ENCODE data around the gene HID1. TPM values are rescaled to one million over a fixed set of nuclear protein-coding genes. Genes with fewer than 3 reads are reported as not detected.

HID1 gene
- total RNA-seq, 5 donors from 2014 or later (not counting 1 experiment from before 2014, with no cell fraction given): 12.7 to 21.0 (median 14.5) TPM

DNA sequence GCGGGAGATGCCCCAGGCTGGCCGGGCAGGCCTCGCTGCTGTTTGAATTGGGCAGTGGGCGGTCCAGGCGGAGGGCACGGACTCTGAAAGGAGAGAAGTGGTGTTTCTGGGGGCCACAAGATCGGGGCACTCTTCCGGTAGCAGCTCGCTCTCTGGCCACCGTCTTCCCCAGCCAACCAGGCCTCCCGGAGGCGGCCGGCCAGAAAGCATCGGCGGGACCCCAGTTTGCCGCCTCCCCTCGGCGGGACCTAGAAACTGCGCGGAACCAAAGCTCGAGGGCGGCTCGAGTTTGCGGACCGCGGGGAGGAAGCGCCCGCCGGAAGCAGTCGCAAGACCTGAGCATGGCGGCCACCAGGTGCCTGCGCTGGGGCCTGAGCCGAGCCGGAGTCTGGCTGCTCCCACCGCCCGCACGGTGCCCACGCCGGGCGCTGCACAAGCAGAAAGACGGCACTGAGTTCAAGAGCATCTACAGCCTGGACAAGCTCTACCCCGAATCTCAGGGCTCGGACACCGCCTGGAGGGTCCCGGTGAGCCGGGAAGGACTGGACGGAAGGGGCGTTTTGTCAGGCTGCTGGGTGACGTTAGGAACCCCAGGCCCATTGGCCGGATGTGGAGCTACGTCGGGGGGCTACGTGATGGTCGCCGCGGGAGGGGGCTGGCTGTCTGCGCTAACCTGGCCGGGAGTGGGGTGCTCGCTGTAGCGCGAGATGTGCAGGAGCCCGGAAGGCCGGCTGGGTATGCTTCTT, 40.0 kb upstream of the HID1 start, which contains the start of gene MRPL58:
TSS of gene MRPL58 (plus strand) at position 325 of the 746 bp plus-strand sequence. CDS start at position 342, 17 bp downstream.
- H3K36me3 ChIP-seq (ENCODE audit: control insufficient read depth in 2 of 2, extremely low read depth in 1 of 2, insufficient read depth in 1 of 2, low read length in 1 of 2): peaks cover 0 to 8% of the 10 kb centered on the region in 2 donors
- Mint-ChIP-seq H3K27me3 (no peaks in the 10 kb centered on the region), H3K4me3 (peak within 1 kb of the TSS; percentile 92 to 94 (median 93)), H3K27ac (peak within 1 kb of the TSS; percentile 85 to 86), H3K4me1 (peaks cover 33 to 39% (median 39%) of the 10 kb centered on the region in 3 donors), H3K9me3 (no peaks in the 10 kb centered on the region), H3K36me3 (peaks cover 10% of the 10 kb centered on the region)
- ATAC-seq (replicated peaks in 1 of 4) (peak; percentile 94 to 98 (median 96)), DNase-seq (peak; percentile 56 to 87 (median 73))
- peak within 1 kb of the TSS; percentile 67 to 94 for H3K4me3 ChIP-seq (ENCODE audit: control insufficient read depth in 1 of 2, extremely low read depth in 1 of 2, low read length in 1 of 2)
- H3K9me3 ChIP-seq: no peaks in the 10 kb centered on the region
- peak within 1 kb of the TSS; percentile 72 for H3K27ac ChIP-seq (ENCODE audit: low read length)
- H3K4me1 ChIP-seq (ENCODE audit: control insufficient read depth in 1 of 2, extremely low read depth in 1 of 2, insufficient read depth in 2 of 2, low read length in 2 of 2): peaks cover 6 to 20% of the 10 kb centered on the region in 2 experiments
- CTCF ChIA-PET: interaction anchor here (0.7 to 4.1 kb wide), 14 partner anchors 19 to 189 kb away, joined by 3 to 46 read pairs (median 4); partner anchors contain the start of genes CDR2L (in 1 of the 2), HID1 (in 1 of the 2) and KCTD2 (in 1 of the 2)
- POLR2A ChIA-PET: interaction anchor here in 1 of 2 donors (0.5 to 1.3 kb wide), 3 partner anchors 8 to 50 kb away, joined by 3 to 8 read pairs (median 3); no protein-coding TSS in a partner anchor
- peaks cover 0 to 4% of the 10 kb centered on the region in 2 experiments for H3K27me3 ChIP-seq (replicated peaks in 1 of 2; ENCODE audit: control insufficient read depth in 2 of 2, extremely low read depth in 1 of 2, insufficient read depth in 2 of 2, low read length in 1 of 2)
- WGBS (ENCODE audit: insufficient coverage): 3% methylated on average over 60 of the region's 63 CpGs

DNA sequence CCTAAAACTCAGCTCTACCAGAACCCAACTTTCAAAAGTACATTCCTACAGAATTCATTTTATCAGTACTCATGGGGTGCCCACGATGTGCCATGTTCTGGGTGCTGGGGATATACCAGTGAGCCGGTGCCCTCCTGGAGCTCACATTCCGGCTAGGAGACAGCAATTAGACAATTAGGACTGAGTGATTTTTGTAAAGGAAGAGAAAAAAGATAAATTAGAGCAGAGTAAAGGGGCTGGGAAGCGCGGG, 39.5 kb upstream of the HID1 start:
- Histone ChIP-seq H3K27ac (ENCODE audit: low read length) (peak overlapping the region; percentile 72), H3K4me3 (ENCODE audit: control insufficient read depth in 1 of 2, extremely low read depth in 1 of 2, low read length in 1 of 2) (peak overlapping the region; percentile 67 to 94), H3K4me1 (ENCODE audit: control insufficient read depth in 1 of 2, extremely low read depth in 1 of 2, insufficient read depth in 2 of 2, low read length in 2 of 2) (peaks cover 6 to 20% of the 10 kb centered on the region in 2 experiments), H3K9me3 (no peaks in the 10 kb centered on the region), H3K27me3 (replicated peaks in 1 of 2; ENCODE audit: control insufficient read depth in 2 of 2, extremely low read depth in 1 of 2, insufficient read depth in 2 of 2, low read length in 1 of 2) (peaks cover 0 to 6% of the 10 kb centered on the region in 2 experiments), H3K36me3 (ENCODE audit: control insufficient read depth in 2 of 2, extremely low read depth in 1 of 2, insufficient read depth in 1 of 2, low read length in 1 of 2) (peaks cover 0 to 8% of the 10 kb centered on the region in 2 donors)
- ATAC-seq (replicated peaks in 1 of 4) (no peak), DNase-seq (peak in 1 of 35 experiments; percentile 25)
- Mint-ChIP-seq H3K4me3 (peak overlapping the region; percentile 92 to 94 (median 93)), H3K27me3 (no peaks in the 10 kb centered on the region), H3K9me3 (no peaks in the 10 kb centered on the region), H3K27ac (peak overlapping the region; percentile 85 to 86), H3K4me1 (peaks cover 33 to 39% (median 39%) of the 10 kb centered on the region in 3 donors), H3K36me3 (peaks cover 10% of the 10 kb centered on the region)
- ChIA-PET CTCF (interaction anchor here (0.6 to 4.1 kb wide), 13 partner anchors 10 to 102 kb away, joined by 3 to 46 read pairs (median 3); partner anchors contain the start of genes CDR2L (in 1 of the 2), HID1 (in 1 of the 2) and KCTD2 (in 1 of the 2)), POLR2A (interaction anchor here in 1 of 2 donors (1.3 kb wide), 1 partner anchor 13 kb away, joined by 3 read pairs; no protein-coding TSS in a partner anchor)
- WGBS (ENCODE audit: insufficient coverage): 100% methylated on average over 3 of the region's 5 CpGs

DNA sequence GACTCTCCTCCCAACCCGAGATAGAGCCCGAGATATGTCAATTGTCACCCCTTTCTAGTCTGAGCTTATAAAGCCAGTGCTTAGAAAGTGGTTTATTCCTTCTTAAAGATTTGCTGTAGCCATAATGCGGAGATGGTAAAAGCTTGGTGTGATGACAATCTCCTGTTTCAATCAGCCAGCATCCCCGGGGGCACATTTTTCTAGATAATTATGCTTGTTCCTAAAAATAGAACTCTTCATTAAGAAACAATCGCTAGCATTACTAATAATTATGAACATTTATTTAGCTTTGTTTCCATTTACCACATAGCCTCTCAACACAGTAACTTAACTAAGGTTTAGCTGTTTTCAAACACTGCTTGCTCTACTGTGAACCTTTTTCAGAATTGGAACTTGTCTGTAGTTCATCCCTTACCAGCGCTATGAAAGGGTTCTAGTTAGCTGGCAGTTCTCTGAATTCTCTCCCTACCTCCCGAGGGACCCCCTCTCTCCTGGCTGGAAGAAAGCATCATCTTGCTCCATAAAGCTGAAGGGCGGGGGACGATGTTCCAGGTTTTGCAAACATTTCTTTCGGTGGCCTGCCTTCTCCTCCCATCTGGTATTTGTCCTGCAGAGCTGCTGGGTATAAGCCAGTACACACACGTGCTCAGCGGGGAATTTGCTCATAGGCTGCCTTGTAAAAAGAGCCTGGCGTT, 39.0 kb upstream of the HID1 start:
- H3K36me3 Mint-ChIP-seq: peaks cover 7% of the 10 kb centered on the region
- peaks cover 0 to 4% of the 10 kb centered on the region in 2 donors for H3K36me3 ChIP-seq (ENCODE audit: control insufficient read depth in 2 of 2, extremely low read depth in 1 of 2, insufficient read depth in 1 of 2, low read length in 1 of 2)
- DNase-seq: no peak
- peaks cover 33 to 36% (median 36%) of the 10 kb centered on the region in 3 donors for H3K4me1 Mint-ChIP-seq
- 95% methylated on average over 4 of the region's 13 CpGs for WGBS (ENCODE audit: insufficient coverage)
- peak in 1 of 4 experiments; percentile 3 for ATAC-seq (replicated peaks in 1 of 4)
- H3K9me3 Mint-ChIP-seq: no peaks in the 10 kb centered on the region
- no peak overlapping the region for H3K4me3 ChIP-seq (ENCODE audit: control insufficient read depth in 1 of 2, extremely low read depth in 1 of 2, low read length in 1 of 2)
- H3K27ac ChIP-seq (ENCODE audit: low read length): peak overlapping the region; percentile 72
- ChIA-PET CTCF (interaction anchor here (0.6 to 4.1 kb wide), 12 partner anchors 10 to 103 kb away, joined by 3 to 46 read pairs (median 4); partner anchors contain the start of genes CDR2L (in 1 of the 2), HID1 (in 1 of the 2) and KCTD2 (in 1 of the 2)), POLR2A (interaction anchor here in 1 of 2 donors (1.3 kb wide), 1 partner anchor 14 kb away, joined by 3 read pairs; no protein-coding TSS in a partner anchor)
- H3K9me3 ChIP-seq: no peaks in the 10 kb centered on the region
- peaks cover 0 to 6% of the 10 kb centered on the region in 2 experiments for H3K27me3 ChIP-seq (replicated peaks in 1 of 2; ENCODE audit: control insufficient read depth in 2 of 2, extremely low read depth in 1 of 2, insufficient read depth in 2 of 2, low read length in 1 of 2)
- H3K4me1 ChIP-seq (ENCODE audit: control insufficient read depth in 1 of 2, extremely low read depth in 1 of 2, insufficient read depth in 2 of 2, low read length in 2 of 2): peaks cover 6 to 20% of the 10 kb centered on the region in 2 experiments
- H3K27ac Mint-ChIP-seq: peak overlapping the region; percentile 85 to 86
- peak overlapping the region; percentile 92 to 94 (median 93) for H3K4me3 Mint-ChIP-seq
- H3K27me3 Mint-ChIP-seq: peaks cover 0 to 2% of the 10 kb centered on the region in 2 donors

DNA sequence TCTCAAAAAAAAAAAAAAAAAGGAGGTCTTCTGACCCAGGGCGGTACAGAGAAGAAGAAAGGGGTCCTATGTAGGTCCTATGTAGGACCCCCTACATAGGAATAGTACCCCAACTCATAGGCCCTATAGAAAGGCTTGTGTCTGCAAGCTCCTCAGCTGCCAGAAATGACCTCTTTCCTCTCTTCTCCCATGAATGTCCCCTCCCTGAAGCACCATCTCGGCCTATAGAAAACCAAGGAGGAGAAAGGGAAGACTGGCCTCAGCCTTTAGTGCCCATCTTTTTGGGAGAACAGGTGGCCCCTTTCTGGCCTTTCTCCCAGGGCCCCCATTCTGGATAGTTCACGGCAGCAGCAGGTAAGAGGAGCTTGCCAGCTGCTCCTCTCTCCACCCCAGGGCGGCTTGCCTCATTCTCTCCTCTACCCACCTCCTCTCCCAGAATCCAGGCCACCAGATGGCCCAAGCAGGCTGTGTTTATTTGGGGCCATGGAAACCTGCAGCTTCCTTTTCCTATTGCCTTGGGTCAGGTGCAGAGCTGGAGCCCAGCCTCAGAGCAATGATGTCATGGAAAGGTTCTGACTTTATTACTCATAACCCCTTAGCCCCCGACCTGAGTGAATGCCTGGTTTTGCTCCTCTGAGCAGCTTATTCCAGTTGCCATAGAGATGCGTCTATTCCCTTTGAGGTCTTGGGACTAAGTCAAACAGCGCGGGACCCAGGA, 38.3 kb upstream of the HID1 start:
- CTCF ChIA-PET: interaction anchor here (0.6 to 4.1 kb wide), 12 partner anchors 9 to 643 kb away, joined by 3 to 46 read pairs (median 4); partner anchors contain the start of genes CDR2L (in 1 of the 2), HID1 (in 1 of the 2) and KCTD2 (in 1 of the 2)
- Mint-ChIP-seq H3K4me3 (peak overlapping the region; percentile 53 to 94 (median 60)), H3K36me3 (peaks cover 3% of the 10 kb centered on the region), H3K27ac (peak overlapping the region in 1 of 2 donors; percentile 11), H3K4me1 (peaks cover 32 to 33% (median 32%) of the 10 kb centered on the region in 3 donors), H3K27me3 (peaks cover 0 to 3% of the 10 kb centered on the region in 2 donors), H3K9me3 (no peaks in the 10 kb centered on the region)
- Histone ChIP-seq H3K27ac (ENCODE audit: low read length) (no peak overlapping the region), H3K27me3 (replicated peaks in 1 of 2; ENCODE audit: control insufficient read depth in 2 of 2, extremely low read depth in 1 of 2, insufficient read depth in 2 of 2, low read length in 1 of 2) (peaks cover 0 to 6% of the 10 kb centered on the region in 2 experiments), H3K4me3 (ENCODE audit: control insufficient read depth in 1 of 2, extremely low read depth in 1 of 2, low read length in 1 of 2) (no peak overlapping the region), H3K9me3 (no peaks in the 10 kb centered on the region), H3K4me1 (ENCODE audit: control insufficient read depth in 1 of 2, extremely low read depth in 1 of 2, insufficient read depth in 2 of 2, low read length in 2 of 2) (peaks cover 6 to 20% of the 10 kb centered on the region in 2 experiments), H3K36me3 (ENCODE audit: control insufficient read depth in 2 of 2, extremely low read depth in 1 of 2, insufficient read depth in 1 of 2, low read length in 1 of 2) (no peaks in the 10 kb centered on the region)
- WGBS (ENCODE audit: insufficient coverage): 84% methylated on average over 5 of the region's 8 CpGs
- ATAC-seq (replicated peaks in 1 of 4) (no peak), DNase-seq (no peak)
- POLR2A ChIA-PET: no interaction called here

DNA sequence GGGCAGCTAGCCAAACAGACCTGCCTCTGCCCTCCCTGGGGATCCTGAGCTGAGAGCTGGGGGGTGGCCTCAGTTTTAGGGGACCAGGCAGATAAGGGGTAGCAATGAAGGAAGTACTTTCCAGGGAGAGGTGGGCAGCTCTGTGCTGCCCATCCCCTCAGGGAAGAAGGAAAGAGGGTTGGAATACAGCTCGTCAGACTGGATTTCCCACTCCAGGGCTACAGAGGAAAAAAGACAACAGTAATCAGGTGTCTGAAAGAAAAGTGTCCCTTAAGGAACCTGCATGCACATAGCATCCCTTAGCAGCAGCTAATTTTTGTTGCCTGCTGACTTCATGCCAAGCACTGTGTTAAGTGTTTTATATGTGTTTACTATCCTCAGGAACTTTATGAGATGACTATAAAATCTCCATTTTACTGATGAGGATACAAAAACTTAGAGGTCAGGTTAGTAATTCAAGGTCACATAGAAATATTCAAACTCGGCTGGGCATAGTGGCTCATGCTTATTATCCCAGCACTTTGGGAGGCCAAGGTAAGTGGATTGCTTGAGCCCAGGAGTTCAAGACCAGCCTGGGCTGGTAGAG, 36.7 kb upstream of the HID1 start:
- H3K27ac Mint-ChIP-seq: no peak overlapping the region
- Histone ChIP-seq H3K9me3 (no peaks in the 10 kb centered on the region), H3K4me1 (ENCODE audit: control insufficient read depth in 1 of 2, extremely low read depth in 1 of 2, insufficient read depth in 2 of 2, low read length in 2 of 2) (peaks cover 6 to 20% of the 10 kb centered on the region in 2 experiments), H3K27ac (ENCODE audit: low read length) (no peak overlapping the region), H3K36me3 (ENCODE audit: control insufficient read depth in 2 of 2, extremely low read depth in 1 of 2, insufficient read depth in 1 of 2, low read length in 1 of 2) (no peaks in the 10 kb centered on the region), H3K4me3 (ENCODE audit: control insufficient read depth in 1 of 2, extremely low read depth in 1 of 2, low read length in 1 of 2) (no peak overlapping the region), H3K27me3 (replicated peaks in 1 of 2; ENCODE audit: control insufficient read depth in 2 of 2, extremely low read depth in 1 of 2, insufficient read depth in 2 of 2, low read length in 1 of 2) (peaks cover 0 to 9% of the 10 kb centered on the region in 2 experiments)
- peaks cover 20 to 26% (median 24%) of the 10 kb centered on the region in 3 donors for H3K4me1 Mint-ChIP-seq
- no peaks in the 10 kb centered on the region for H3K36me3 Mint-ChIP-seq
- ChIA-PET POLR2A (no interaction called here), CTCF (interaction anchor here in 1 of 2 donors (0.6 to 0.7 kb wide), 2 partner anchors 529 to 624 kb away, joined by 3 to 4 read pairs; partner anchors contain the start of gene SMIM5)
- H3K9me3 Mint-ChIP-seq: no peaks in the 10 kb centered on the region
- no CpG with 5 or more reads among the region's 2 CpGs for WGBS (ENCODE audit: insufficient coverage)
- DNase-seq: no peak
- H3K4me3 Mint-ChIP-seq: no peak overlapping the region
- ATAC-seq (replicated peaks in 1 of 4): no peak
- peaks cover 0 to 3% of the 10 kb centered on the region in 2 donors for H3K27me3 Mint-ChIP-seq
